ENCODE data around the gene GUCD1. TPM values are rescaled to one million over a fixed set of nuclear protein-coding genes. Genes with fewer than 3 reads are reported as not detected.
A peak's percentile ranks its signal among the peaks of the same experiment; 100 is the strongest.

GUCD1 gene
- total and polyA plus RNA-seq, 2 of the 8 experiments (the other 6 are each of a cell fraction or from before 2014, with no cell fraction given) = 85.2 to 128 TPM

DNA sequence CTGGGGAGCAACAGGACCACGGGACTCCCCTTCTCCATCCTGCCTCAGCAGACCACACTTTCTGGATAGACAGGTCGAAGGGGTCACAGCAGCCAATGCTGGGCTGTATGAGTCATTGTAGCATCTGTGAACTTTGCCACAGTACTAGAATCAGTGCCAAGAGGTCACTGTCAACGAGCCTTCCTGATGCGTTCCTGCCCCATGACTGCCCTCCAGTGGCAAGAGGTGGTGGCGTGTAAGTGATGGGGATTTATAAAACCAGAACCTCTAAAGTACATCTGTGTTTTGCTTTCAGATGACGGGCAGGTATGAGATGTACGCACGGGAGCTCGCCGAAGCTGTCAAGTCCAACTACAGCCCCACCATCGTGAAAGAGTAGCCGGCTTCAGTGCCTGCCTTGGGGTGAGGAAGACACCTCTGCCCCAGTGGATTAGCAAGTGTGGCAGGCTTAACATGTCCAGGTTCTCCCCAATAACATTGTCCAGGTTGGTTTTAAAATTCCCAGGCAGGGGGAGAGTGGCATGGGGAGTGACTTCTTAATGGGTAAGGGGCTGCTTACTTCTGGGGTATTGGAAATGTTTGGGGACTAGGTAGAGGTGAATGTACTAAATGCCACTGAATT is 29.4 kb downstream of the GUCD1 start (continued):
- TF ChIP-seq HDAC6 (IDR thresholded peaks at IDR 0.05; ENCODE audit: low read depth, low read length) = no peak
- no peak for TF ChIP-seq POU5F1 (IDR thresholded peaks at IDR 0.05; ENCODE audit: low read depth, low read length)
- no peak; the same call in 1 of the 2 replicates for TF ChIP-seq GABPA (IDR thresholded peaks at IDR 0.05; ENCODE audit: borderline replicate concordance, insufficient read depth, low read length)
- no peak for TF ChIP-seq RFX5 (IDR thresholded peaks at IDR 0.05; ENCODE audit: borderline replicate concordance, low read depth, low read length)
- TF ChIP-seq KDM5A (IDR thresholded peaks at IDR 0.05; ENCODE audit: low read length) = no peak
- TF ChIP-seq SIN3A (conservative IDR thresholded peaks at IDR 0.05 in 1 of 2, IDR thresholded peaks at IDR 0.05 in 1 of 2; ENCODE audit: low read depth in 1 of 2, low read length in 2 of 2) = 0 out of 4 replicates have a peak, but pooled peaks of 1 of the 2 experiments have one; percentile 53
- TF ChIP-seq CREB1 (IDR thresholded peaks at IDR 0.05) = 0 out of 2 replicates have a peak, but pooled peaks have one; percentile 30
- no peak for TF ChIP-seq CHD2 (IDR thresholded peaks at IDR 0.05; ENCODE audit: low read length)
- TF ChIP-seq EZH2 (IDR thresholded peaks at IDR 0.05; ENCODE audit: low read depth, low read length, severe bottlenecking) = no peak
- TF ChIP-seq JUND (IDR thresholded peaks at IDR 0.05; ENCODE audit: low read length) = peak; percentile 89
- TF ChIP-seq TEAD4 (IDR thresholded peaks at IDR 0.05; ENCODE audit: low read depth, low read length) = 0 out of 2 replicates have a peak, but pooled peaks have one; percentile 20
- TF ChIP-seq, protein P1, sequence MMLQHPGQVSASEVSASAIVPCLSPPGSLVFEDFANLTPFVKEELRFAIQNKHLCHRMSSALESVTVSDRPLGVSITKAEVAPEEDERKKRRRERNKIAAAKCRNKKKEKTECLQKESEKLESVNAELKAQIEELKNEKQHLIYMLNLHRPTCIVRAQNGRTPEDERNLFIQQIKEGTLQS (IDR thresholded peaks at IDR 0.05; ENCODE audit: insufficient read depth, low read depth, low read length) = peak; percentile 51; the same call in 1 of the 2 replicates
- no peak for TF ChIP-seq NANOG (IDR thresholded peaks at IDR 0.05; ENCODE audit: insufficient read depth, low read depth, low read length, poor library complexity, severe bottlenecking)
- TF ChIP-seq, protein P2, sequence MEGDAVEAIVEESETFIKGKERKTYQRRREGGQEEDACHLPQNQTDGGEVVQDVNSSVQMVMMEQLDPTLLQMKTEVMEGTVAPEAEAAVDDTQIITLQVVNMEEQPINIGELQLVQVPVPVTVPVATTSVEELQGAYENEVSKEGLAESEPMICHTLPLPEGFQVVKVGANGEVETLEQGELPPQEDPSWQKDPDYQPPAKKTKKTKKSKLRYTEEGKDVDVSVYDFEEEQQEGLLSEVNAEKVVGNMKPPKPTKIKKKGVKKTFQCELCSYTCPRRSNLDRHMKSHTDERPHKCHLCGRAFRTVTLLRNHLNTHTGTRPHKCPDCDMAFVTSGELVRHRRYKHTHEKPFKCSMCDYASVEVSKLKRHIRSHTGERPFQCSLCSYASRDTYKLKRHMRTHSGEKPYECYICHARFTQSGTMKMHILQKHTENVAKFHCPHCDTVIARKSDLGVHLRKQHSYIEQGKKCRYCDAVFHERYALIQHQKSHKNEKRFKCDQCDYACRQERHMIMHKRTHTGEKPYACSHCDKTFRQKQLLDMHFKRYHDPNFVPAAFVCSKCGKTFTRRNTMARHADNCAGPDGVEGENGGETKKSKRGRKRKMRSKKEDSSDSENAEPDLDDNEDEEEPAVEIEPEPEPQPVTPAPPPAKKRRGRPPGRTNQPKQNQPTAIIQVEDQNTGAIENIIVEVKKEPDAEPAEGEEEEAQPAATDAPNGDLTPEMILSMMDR (IDR thresholded peaks at IDR 0.05; ENCODE audit: control extremely low read depth in 1 of 3, insufficient read depth in 1 of 3, low read depth in 1 of 3, low read length in 3 of 3) = peak; percentile 90 to 98 (median 97)
- TF ChIP-seq RAD21 (IDR thresholded peaks at IDR 0.05 in 1 of 2, conservative IDR thresholded peaks at IDR 0.05 in 1 of 2; ENCODE audit: low read depth in 2 of 2, low read length in 2 of 2) = peak; percentile 94 to 95
- TF ChIP-seq ZNF274 (IDR thresholded peaks at IDR 0.05; ENCODE audit: borderline replicate concordance, extremely low read depth, low read length) = no peak
- no peak for TF ChIP-seq FOSL1 (IDR thresholded peaks at IDR 0.05; ENCODE audit: insufficient read depth, low read depth, low read length)
